Thyroid gland (tissue), 4 donors: ENCODE results near the gene PIP4P1. TPM values are rescaled to one million over a fixed set of nuclear protein-coding genes. Genes with fewer than 3 reads are reported as not detected.

Experiments
- DNase-seq, 2 donors: peaks; one replicate each; pipeline ENCODE4 v3.0.0-alpha.2; 2019
- H3K27ac ChIP-seq, 3 donors: fragments of 200-600 bp; sonication (generic); 1 replicate in 2 of 3; 2 replicates in 1 of 3; pipeline ENCODE4 v1.5.1; 2016 to 2019; ENCODE audit warnings: mild to moderate bottlenecking in 1 of 3, moderate library complexity in 1 of 3
- H3K27me3 ChIP-seq: fragments of 200-600 bp; sonication (generic); one replicate; pipeline ENCODE4 v1.5.1; 2019
- H3K36me3 ChIP-seq, 2 donors: fragments of 200-600 bp; sonication (generic); one replicate each; pipeline ENCODE4 v1.5.1; 2016 to 2019
- H3K4me1 ChIP-seq, 2 donors: fragments of 200-600 bp; sonication (generic); one replicate each; pipeline ENCODE4 v1.5.1; 2017 to 2019
- H3K4me3 ChIP-seq, 3 donors: fragments of 200-600 bp; sonication (generic); replicated peaks in 1 of 3; 1 replicate in 2 of 3; 2 replicates in 1 of 3; pipeline ENCODE4 v1.5.1; 2016; ENCODE audit warnings: mild to moderate bottlenecking in 1 of 3
- H3K9me3 ChIP-seq: fragments of 200-600 bp; sonication (generic); one replicate; pipeline ENCODE4 v1.5.1; 2017
- POLR2A ChIP-seq, 2 donors: fragments of 450-650 bp; IDR thresholded peaks; one replicate each; pipeline ENCODE4 v1.6.1; 2017; ENCODE audit warnings: antibody characterized with exemption in 2 of 2, mild to moderate bottlenecking in 2 of 2, moderate library complexity in 1 of 2
- WGBS, 2 donors: methylation state at CpG; one replicate each; pipeline ENCODE4 v1.1.5; 2017; 5-methylcytosine and 5-hydroxymethylcytosine counted together
- intact Hi-C: fragments of 100-400 bp; cut with DNase I; formaldehyde crosslinking; loops from one replicate; pipeline ENCODE4 v1.15.1; 2023
- total RNA-seq, 4 donors: library from RNA; depleted of rRNA; stranded (reverse); fragments of >200 nt; gene quantifications; one replicate each; pipeline ENCODE4 v1.2.3, GENCODE V29; 2016
- TF ChIP-seq, protein P1 (sequence below), 6 experiments: fragments of 200-600 bp in 3 of 6; fragments of 450-650 bp in 3 of 6; sonication (generic) in 3 of 6; IDR thresholded peaks; one replicate each; pipeline ENCODE4 v1.5.1; 2016 to 2019; ENCODE audit warnings: antibody characterized with exemption in 6 of 6, mild to moderate bottlenecking in 2 of 6, inconsistent platforms in 1 of 6, moderate library complexity in 1 of 6

PIP4P1 gene
- total RNA-seq, 4 donors from 2014 or later, result 15.4 to 29.1 (median 23.1) TPM

DNA sequence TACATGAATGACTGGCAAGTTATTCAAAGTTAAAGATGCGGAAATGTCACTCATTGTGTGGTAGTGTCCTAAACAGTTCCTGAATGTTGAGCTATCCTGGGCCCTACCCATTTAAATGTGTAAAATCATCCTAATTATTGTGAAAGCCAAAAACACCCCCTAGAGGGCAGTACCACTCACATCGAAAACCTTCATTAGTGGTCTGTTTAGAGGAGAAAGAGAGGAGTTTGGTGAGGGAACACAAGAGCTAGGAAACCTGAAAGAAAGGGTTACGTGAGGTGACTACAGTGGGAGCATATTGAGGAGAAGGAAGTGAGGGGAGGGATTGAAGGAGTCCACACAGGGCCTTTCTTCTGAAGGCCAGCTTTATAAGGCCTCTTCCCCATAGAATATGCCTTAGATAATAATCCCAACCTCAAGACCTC, 45.4 kb downstream of the PIP4P1 start:
- no peak for TF ChIP-seq POLR2A (IDR thresholded peaks at IDR 0.05)
- TF ChIP-seq, protein P1, sequence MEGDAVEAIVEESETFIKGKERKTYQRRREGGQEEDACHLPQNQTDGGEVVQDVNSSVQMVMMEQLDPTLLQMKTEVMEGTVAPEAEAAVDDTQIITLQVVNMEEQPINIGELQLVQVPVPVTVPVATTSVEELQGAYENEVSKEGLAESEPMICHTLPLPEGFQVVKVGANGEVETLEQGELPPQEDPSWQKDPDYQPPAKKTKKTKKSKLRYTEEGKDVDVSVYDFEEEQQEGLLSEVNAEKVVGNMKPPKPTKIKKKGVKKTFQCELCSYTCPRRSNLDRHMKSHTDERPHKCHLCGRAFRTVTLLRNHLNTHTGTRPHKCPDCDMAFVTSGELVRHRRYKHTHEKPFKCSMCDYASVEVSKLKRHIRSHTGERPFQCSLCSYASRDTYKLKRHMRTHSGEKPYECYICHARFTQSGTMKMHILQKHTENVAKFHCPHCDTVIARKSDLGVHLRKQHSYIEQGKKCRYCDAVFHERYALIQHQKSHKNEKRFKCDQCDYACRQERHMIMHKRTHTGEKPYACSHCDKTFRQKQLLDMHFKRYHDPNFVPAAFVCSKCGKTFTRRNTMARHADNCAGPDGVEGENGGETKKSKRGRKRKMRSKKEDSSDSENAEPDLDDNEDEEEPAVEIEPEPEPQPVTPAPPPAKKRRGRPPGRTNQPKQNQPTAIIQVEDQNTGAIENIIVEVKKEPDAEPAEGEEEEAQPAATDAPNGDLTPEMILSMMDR (IDR thresholded peaks at IDR 0.05), result peak in 5 of 6 experiments; percentile 49 to 61 (median 57)
- intact Hi-C loops, result loop anchor here (10.0 kb wide), 1 partner anchor 49 kb away; the partner anchor contains the start of genes PIP4P1 and PNP
- no peak overlapping the region for H3K4me3 ChIP-seq
- no peaks in the 10 kb centered on the region for H3K27me3 ChIP-seq
- DNase-seq, result peak; percentile 15 to 17
- peak overlapping the region in 1 of 3 donors; percentile 35 for H3K27ac ChIP-seq
- H3K36me3 ChIP-seq, result no peaks in the 10 kb centered on the region
- no peaks in the 10 kb centered on the region for H3K9me3 ChIP-seq
- 47 to 62% methylated on average over 3 of the region's 3 CpGs for WGBS, 2 donors
- peaks cover 5 to 11% of the 10 kb centered on the region in 2 donors for H3K4me1 ChIP-seq

DNA sequence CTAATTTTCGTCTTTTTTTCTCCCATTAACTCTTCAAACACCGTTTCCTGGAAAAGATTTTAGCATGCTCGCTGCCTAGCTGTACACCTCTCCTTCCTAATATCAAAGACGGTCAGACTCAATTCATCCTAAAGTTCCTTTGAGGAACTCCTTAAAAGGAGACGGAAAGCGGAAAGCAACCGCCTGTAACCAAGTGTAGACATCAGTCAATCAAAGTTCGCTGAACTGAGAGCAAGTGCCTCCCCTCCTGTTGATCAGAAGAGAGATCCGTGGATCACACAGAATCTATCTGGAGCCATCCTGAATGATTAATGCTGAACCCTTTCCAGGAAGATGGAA, 47.5 kb downstream of the PIP4P1 start:
- H3K4me3 ChIP-seq, result peak overlapping the region; percentile 1 to 76 (median 57)

DNA sequence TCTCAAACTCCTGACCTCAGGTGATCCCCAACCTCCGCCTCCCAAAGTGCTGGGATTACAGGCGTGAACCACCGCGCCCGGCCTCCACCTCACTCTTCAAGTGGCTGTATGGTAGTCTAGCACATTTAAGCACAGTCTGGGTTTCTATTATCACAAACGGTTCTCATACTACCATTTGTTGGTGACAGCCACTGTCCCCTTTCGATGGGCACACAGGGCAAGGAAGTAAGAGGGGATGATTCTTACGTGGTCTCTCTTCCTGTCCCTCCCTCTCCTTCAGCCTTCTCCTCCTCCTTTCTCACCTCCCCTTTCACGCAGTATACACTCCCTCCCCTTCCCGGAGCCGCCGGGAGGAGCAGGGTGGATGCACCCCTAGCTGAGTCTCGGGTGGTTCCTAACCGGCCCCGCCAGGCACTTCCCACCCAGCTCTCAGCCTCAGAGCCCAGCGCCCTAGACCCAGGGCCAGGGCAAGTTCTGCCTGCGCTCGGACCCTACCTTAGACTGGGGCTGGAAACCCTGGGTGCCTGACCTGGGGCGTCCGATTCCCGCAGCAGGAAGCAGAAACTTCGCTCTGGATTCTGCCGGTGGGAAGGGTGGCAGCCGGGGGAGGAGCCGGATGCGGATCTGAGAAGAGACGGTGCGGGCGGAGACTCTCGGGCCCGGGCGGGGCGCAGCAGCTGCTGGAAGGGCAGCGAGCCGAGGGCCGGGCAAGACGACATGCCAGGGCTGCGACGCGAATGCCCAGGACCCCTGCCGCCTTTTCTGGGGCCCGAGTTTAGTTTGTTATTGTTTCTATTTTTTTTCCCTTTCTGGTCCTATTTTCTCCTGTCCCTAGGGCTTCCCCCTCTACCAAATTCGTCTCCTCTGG, 48.1 kb downstream of the PIP4P1 start, which contains the start of gene TEP1:
Gene TEP1, minus strand, starts transcription at position 626 of the 868 bp plus-strand sequence. CDS start 5,062 bp downstream, outside the sequence.
- Histone ChIP-seq H3K4me3 (peak within 1 kb of the TSS; percentile 59 to 89 (median 76)), H3K27ac (peak within 1 kb of the TSS; percentile 93 to 98 (median 94)), H3K36me3 (peaks cover 2% of the 10 kb centered on the region in 2 donors), H3K4me1 (peaks cover 5 to 11% of the 10 kb centered on the region in 2 donors), H3K9me3 (no peaks in the 10 kb centered on the region), H3K27me3 (no peaks in the 10 kb centered on the region)
- WGBS, 2 donors, result 0 to 1% methylated on average over 39 to 43 of the region's 43 CpGs
- TF ChIP-seq, protein P1 (IDR thresholded peaks at IDR 0.05), result peak in 2 of 6 experiments; percentile 23 to 24
- peak; percentile 17 to 93 for TF ChIP-seq POLR2A (IDR thresholded peaks at IDR 0.05)
- intact Hi-C loops, result loop anchor here (5.0 to 10.0 kb wide), 2 partner anchors 52 to 194 kb away; partner anchors contain the start of genes PIP4P1 and PNP
- peak; percentile 94 to 95 for DNase-seq

More for the DNA sequence above, 47.5 kb downstream of the PIP4P1 start:
- Histone ChIP-seq H3K4me1 (peaks cover 5 to 11% of the 10 kb centered on the region in 2 donors), H3K27me3 (no peaks in the 10 kb centered on the region), H3K36me3 (no peaks in the 10 kb centered on the region), H3K27ac (peak overlapping the region; percentile 93 to 98 (median 94)), H3K9me3 (no peaks in the 10 kb centered on the region)
- intact Hi-C loops, result loop anchor here (5.0 to 10.0 kb wide), 2 partner anchors 51 to 194 kb away; partner anchors contain the start of genes PIP4P1 and PNP
- peak; percentile 12 to 13 for DNase-seq
- TF ChIP-seq POLR2A (IDR thresholded peaks at IDR 0.05), result no peak
- TF ChIP-seq, protein P1 (IDR thresholded peaks at IDR 0.05), result no peak
- WGBS, 2 donors, result 1 to 4% methylated on average over 9 of the region's 9 CpGs

DNA sequence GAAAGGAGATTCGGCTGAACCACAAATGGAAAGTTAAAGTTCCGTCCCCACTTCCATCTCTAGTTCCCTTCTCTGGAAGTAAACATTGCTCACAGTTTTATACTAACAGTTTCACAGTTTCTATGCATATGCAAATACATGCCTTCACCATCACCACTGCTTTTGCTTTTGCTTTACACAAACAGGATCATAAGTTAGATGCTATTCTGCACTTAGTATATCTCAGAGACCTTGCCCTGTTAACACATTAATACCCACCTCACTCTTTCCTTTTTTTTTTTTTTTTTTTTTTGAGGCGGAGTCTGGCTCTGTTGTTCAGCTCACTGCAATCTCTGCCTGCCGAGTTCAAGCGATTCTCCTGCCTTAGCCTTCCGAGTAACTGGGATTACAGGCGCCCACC, 48.8 kb downstream of the PIP4P1 start:
- no peak for DNase-seq
- 10% methylated on average over 7 of the region's 7 CpGs for WGBS, 2 donors

More for the DNA sequence above, 48.8 kb downstream of the PIP4P1 start:
- TF ChIP-seq, protein P1 (IDR thresholded peaks at IDR 0.05), result no peak
- no peak for TF ChIP-seq POLR2A (IDR thresholded peaks at IDR 0.05)
- Histone ChIP-seq H3K27ac (peak overlapping the region; percentile 93 to 98 (median 94)), H3K9me3 (no peaks in the 10 kb centered on the region), H3K4me3 (peak overlapping the region in 2 of 3 donors; percentile 76 to 89), H3K4me1 (peaks cover under 1 to 11% of the 10 kb centered on the region in 2 donors), H3K36me3 (peaks cover 9% of the 10 kb centered on the region in 2 donors), H3K27me3 (no peaks in the 10 kb centered on the region)
- intact Hi-C loops, result loop anchor here (5.0 to 10.0 kb wide), 2 partner anchors 52 to 195 kb away; partner anchors contain the start of genes PIP4P1 and PNP
